H1 (cell line): Measurements from ENCODE around the gene JADE1. TPM values are rescaled to one million over a fixed set of nuclear protein-coding genes. Genes with fewer than 3 reads are reported as not detected.

Experiments used
- CTCF ChIA-PET: fragments of 300-600 bp; sonication (Branson Sonifier 250); formaldehyde crosslinking; loops from one replicate; lab custom pipeline; 2021; ENCODE audit not compliant: partially characterized antibody; lab: Charles Lee
- POLR2A ChIA-PET: fragments of 300-600 bp; sonication (Branson Sonifier 250); formaldehyde crosslinking; loops from one replicate; lab custom pipeline; 2021; ENCODE audit warnings: inconsistent platforms; ENCODE audit not compliant: partially characterized antibody; lab: Charles Lee
- DNase-seq, 2 experiments: peaks; one replicate each; pipeline versions ENCODE4 v3.0.0 to v3.0.0-alpha.2; 2010 to 2022; ENCODE audit warnings: low spot score in 2 of 2, low read depth in 1 of 2, mixed read lengths in 1 of 2
- FAIRE-seq: peaks from 2 replicates; lab custom pipeline; 2011; peaks lifted over from hg19 to GRCh38; lab: Jason Lieb, UNC
- H2AFZ ChIP-seq: 2 replicates; pipeline ENCODE4 v1.8.1; 2012; ENCODE audit warnings: low read length, inconsistent platforms
- H2AK5ac ChIP-seq: 2 replicates; pipeline ENCODE4 v1.6.1; 2013; ENCODE audit warnings: low read depth, low read length
- H2BK120ac ChIP-seq: replicated peaks from 2 replicates; pipeline ENCODE3; 2013; ENCODE audit warnings: low read depth, low read length, inconsistent platforms
- H2BK12ac ChIP-seq: 2 replicates; pipeline ENCODE4 v1.6.1; 2013; ENCODE audit warnings: low read depth, low read length
- H2BK15ac ChIP-seq: 2 replicates; pipeline ENCODE4 v1.6.1; 2013; ENCODE audit warnings: low read length
- H2BK20ac ChIP-seq: 2 replicates; pipeline ENCODE4 v1.6.1; 2013; ENCODE audit warnings: low read length
- H2BK5ac ChIP-seq: 2 replicates; pipeline ENCODE4 v1.6.1; 2013; ENCODE audit warnings: low read depth, low read length
- H3K14ac ChIP-seq: 2 replicates; pipeline ENCODE4 v1.6.1; 2013; ENCODE audit warnings: inconsistent platforms; ENCODE audit not compliant: insufficient read length
- H3K18ac ChIP-seq: 2 replicates; pipeline ENCODE4 v1.6.1; 2013; ENCODE audit warnings: low read length; ENCODE audit errors: extremely low read depth
- H3K23ac ChIP-seq: 2 replicates; pipeline ENCODE4 v1.6.1; 2013; ENCODE audit warnings: inconsistent platforms; ENCODE audit not compliant: insufficient read length
- H3K23me2 ChIP-seq: 2 replicates; pipeline ENCODE4 v1.6.1; 2013; ENCODE audit warnings: low read depth, low read length
- H3K27ac ChIP-seq: 2 replicates; pipeline ENCODE4 v1.6.1; 2011; ENCODE audit warnings: low read depth, low read length, inconsistent platforms
- H3K27me3 ChIP-seq, 4 experiments: replicated peaks in 1 of 4; 1 replicate in 1 of 4; 2 replicates in 3 of 4; pipeline versions ENCODE4 v1.6.1 to v1.8.1; 2011 to 2013; ENCODE audit warnings: low read length in 3 of 4, mild to moderate bottlenecking in 3 of 4, inconsistent platforms in 2 of 4, mixed read lengths in 2 of 4, moderate library complexity in 1 of 4; ENCODE audit not compliant: control insufficient read depth in 3 of 4, insufficient read depth in 3 of 4; ENCODE audit errors: extremely low read depth in 1 of 4
- H3K36me3 ChIP-seq, 4 experiments: 2 replicates each; pipeline versions ENCODE4 v1.6.1 to v1.8.1; 2011 to 2013; ENCODE audit warnings: mild to moderate bottlenecking in 4 of 4, low read length in 3 of 4, moderate library complexity in 2 of 4, control low read depth in 1 of 4, inconsistent platforms in 1 of 4; ENCODE audit not compliant: insufficient read depth in 4 of 4, control insufficient read depth in 2 of 4
- H3K4ac ChIP-seq: replicated peaks from 2 replicates; pipeline ENCODE3; 2013; ENCODE audit warnings: low read length, low read depth, mixed read lengths, inconsistent platforms; ENCODE audit not compliant: insufficient read length
- H3K4me1 ChIP-seq, 4 experiments: replicated peaks in 1 of 4; 1 replicate in 1 of 4; 2 replicates in 3 of 4; pipeline versions ENCODE4 v1.6.1 to v1.8.1; 2011 to 2013; ENCODE audit warnings: low read length in 3 of 4, inconsistent platforms in 2 of 4, mixed read lengths in 1 of 4; ENCODE audit not compliant: insufficient read depth in 4 of 4, control insufficient read depth in 3 of 4
- H3K4me2 ChIP-seq, 2 experiments: 2 replicates each; pipeline versions ENCODE4 v1.6.1 to v1.8.1; 2011 to 2013; ENCODE audit warnings: low read depth in 2 of 2, low read length in 2 of 2, control low read depth in 1 of 2, inconsistent platforms in 1 of 2, mild to moderate bottlenecking in 1 of 2; ENCODE audit not compliant: insufficient read depth in 1 of 2
- H3K4me3 ChIP-seq, 4 experiments: fragments of 200-600, 300-600 bp in 1 of 4; sonication (generic), shearing (Covaris generic), sonication (Bioruptor Twin) in 1 of 4; 2 replicates each; pipeline versions ENCODE4 v1.5.1 to v1.8.1; 2011 to 2016; ENCODE audit warnings: low read length in 4 of 4, low read depth in 3 of 4, control low read depth in 2 of 4, inconsistent platforms in 2 of 4, mild to moderate bottlenecking in 2 of 4, mixed read lengths in 1 of 4, moderate library complexity in 1 of 4; ENCODE audit not compliant: insufficient read depth in 2 of 4; ENCODE audit errors: extremely low read depth in 1 of 4
- H3K56ac ChIP-seq: replicated peaks from 2 replicates; pipeline ENCODE3; 2013; ENCODE audit warnings: low read depth, mild to moderate bottlenecking, mixed read lengths, low read length, inconsistent platforms; ENCODE audit not compliant: insufficient read length
- H3K79me1 ChIP-seq: 2 replicates; pipeline ENCODE4 v1.6.1; 2013; ENCODE audit warnings: low read depth, low read length, control low read depth
- H3K79me2 ChIP-seq, 2 experiments: 2 replicates each; pipeline versions ENCODE4 v1.6.1 to v1.8.1; 2012 to 2013; ENCODE audit warnings: low read length in 2 of 2, mild to moderate bottlenecking in 2 of 2, inconsistent platforms in 1 of 2; ENCODE audit not compliant: insufficient read depth in 2 of 2, control insufficient read depth in 1 of 2
- H3K9ac ChIP-seq, 4 experiments: replicated peaks in 1 of 4; 1 replicate in 1 of 4; 2 replicates in 3 of 4; pipeline versions ENCODE4 v1.6.1 to v1.8.1; 2011 to 2013; ENCODE audit warnings: low read depth in 3 of 4, low read length in 3 of 4, control low read depth in 2 of 4, mild to moderate bottlenecking in 2 of 4, moderate library complexity in 2 of 4, inconsistent platforms in 1 of 4; ENCODE audit errors: extremely low read depth in 1 of 4
- H3K9me3 ChIP-seq, 2 experiments: 2 replicates each; pipeline versions ENCODE4 v1.6.1 to v1.8.1; 2012 to 2013; ENCODE audit warnings: mild to moderate bottlenecking in 2 of 2, moderate library complexity in 2 of 2, control low read depth in 1 of 2, inconsistent platforms in 1 of 2, low read depth in 1 of 2, low read length in 1 of 2, mixed read lengths in 1 of 2; ENCODE audit not compliant: insufficient read depth in 2 of 2
- H4K20me1 ChIP-seq, 2 experiments: replicated peaks in 1 of 2; 2 replicates each; pipeline versions ENCODE3 to v1.8.1; 2011 to 2013; ENCODE audit warnings: inconsistent platforms in 2 of 2, low read length in 2 of 2, mild to moderate bottlenecking in 1 of 2; ENCODE audit not compliant: insufficient read depth in 2 of 2, control insufficient read depth in 1 of 2
- H4K5ac ChIP-seq: 2 replicates; pipeline ENCODE4 v1.6.1; 2013; ENCODE audit warnings: low read length, low read depth, mixed read lengths, inconsistent platforms; ENCODE audit not compliant: insufficient read length
- H4K8ac ChIP-seq: 2 replicates; pipeline ENCODE4 v1.8.0; 2013; ENCODE audit warnings: mild to moderate bottlenecking, moderate library complexity, low read length, inconsistent platforms; ENCODE audit not compliant: insufficient read depth; ENCODE audit errors: extremely low read depth
- H4K91ac ChIP-seq: replicated peaks from 2 replicates; pipeline ENCODE3; 2013; ENCODE audit warnings: low read length, mixed read lengths, inconsistent platforms; ENCODE audit not compliant: insufficient read length
- BACH1 ChIP-seq: IDR thresholded peaks from 2 replicates; pipeline ENCODE4 v1.6.1; 2012; ENCODE audit warnings: low read length, improper control_type of control experiment
- CBX8 ChIP-seq: fragments of 300-800, 300-1000 bp; sonication (generic); IDR thresholded peaks from 2 replicates; pipeline ENCODE4 v1.7.1; 2016; ENCODE audit warnings: low read depth, low read length, borderline replicate concordance
- CEBPB ChIP-seq: IDR thresholded peaks from 2 replicates; pipeline ENCODE4 v1.6.1; 2012; ENCODE audit warnings: low read depth, low read length
- FOSL1 ChIP-seq: IDR thresholded peaks from 2 replicates; pipeline ENCODE4 v1.6.1; 2011; ENCODE audit warnings: mild to moderate bottlenecking, low read depth, low read length, moderate library complexity; ENCODE audit not compliant: insufficient read depth
- GABPA ChIP-seq: IDR thresholded peaks from 2 replicates; pipeline ENCODE4 v1.6.1; 2011; ENCODE audit warnings: mild to moderate bottlenecking, low read length, moderate library complexity, borderline replicate concordance; ENCODE audit not compliant: insufficient read depth
- HDAC6 ChIP-seq: IDR thresholded peaks from one replicate; pipeline ENCODE4 v1.7.1; 2012; ENCODE audit warnings: low read depth, mild to moderate bottlenecking, inconsistent platforms, low read length, moderate library complexity
- NANOG ChIP-seq: IDR thresholded peaks from 2 replicates; pipeline ENCODE4 v1.6.1; 2011; ENCODE audit warnings: low read length, low read depth, mild to moderate bottlenecking, inconsistent platforms; ENCODE audit not compliant: insufficient read depth, poor library complexity, severe bottlenecking
- SRF ChIP-seq: IDR thresholded peaks from 2 replicates; pipeline ENCODE4 v1.6.1; 2011; ENCODE audit warnings: mild to moderate bottlenecking, low read depth, low read length, moderate library complexity
- YY1 ChIP-seq: IDR thresholded peaks from 2 replicates; pipeline ENCODE4 v1.6.1; 2011; ENCODE audit warnings: low read depth, mild to moderate bottlenecking, low read length
- WGBS, 2 experiments: shearing (Covaris generic) in 1 of 2; methylation state at CpG; one replicate each; pipeline versions ENCODE4 v1.1.6 to v1.1.7; 2013 to 2015; ENCODE audit warnings: low lambda C conversion rate in 2 of 2, mixed read lengths in 2 of 2, inconsistent platforms in 1 of 2, low coverage in 1 of 2, missing lambda C conversion rate in 1 of 2; ENCODE audit not compliant: insufficient replicate concordance in 2 of 2, insufficient coverage in 1 of 2, insufficient read length in 1 of 2; ENCODE audit errors: extremely low coverage in 1 of 2, missing lambda C conversion rate in 1 of 2; 5-methylcytosine and 5-hydroxymethylcytosine counted together
- polyA plus RNA-seq, 7 experiments: library from polyadenylated mRNA; depleted of rRNA in 3 of 7; stranded (reverse) in 5 of 7; unstranded in 2 of 7; fragments of >200 nt in 5 of 7; fragments of 200-250 nt in 2 of 7; gene quantifications; 1 replicate in 5 of 7; 2 replicates in 1 of 7; 4 replicates in 1 of 7; pipeline versions ENCODE4 v1.2.1 to v1.2.3, GENCODE V29; 2011 to 2013; ENCODE audit warnings: missing spikeins in 2 of 7, mixed read lengths in 2 of 7
- total RNA-seq: library from RNA; stranded (reverse); fragmentation: NEBNext Ultra II Directional; extraction: Animal tissue kit (Norgen Biotek cat#: 25700); gene quantifications from 2 replicates; pipeline ENCODE4 v1.2.1, GENCODE V29; 2021
- TF ChIP-seq, protein P1 (sequence below), 3 experiments: IDR thresholded peaks; 1 replicate in 2 of 3; 2 replicates in 1 of 3; pipeline versions ENCODE4 v1.5.1 to v1.6.1; 2011; ENCODE audit warnings: low read length in 3 of 3, mild to moderate bottlenecking in 3 of 3, inconsistent platforms in 2 of 3, low read depth in 1 of 3, moderate library complexity in 1 of 3; ENCODE audit not compliant: insufficient read depth in 1 of 3; ENCODE audit errors: control extremely low read depth in 1 of 3

Gene JADE1
- total and polyA plus RNA-seq, 2 of the 8 experiments (the other 6 are each of a cell fraction or from before 2014, with no cell fraction given), result 37.7 to 213 TPM

DNA sequence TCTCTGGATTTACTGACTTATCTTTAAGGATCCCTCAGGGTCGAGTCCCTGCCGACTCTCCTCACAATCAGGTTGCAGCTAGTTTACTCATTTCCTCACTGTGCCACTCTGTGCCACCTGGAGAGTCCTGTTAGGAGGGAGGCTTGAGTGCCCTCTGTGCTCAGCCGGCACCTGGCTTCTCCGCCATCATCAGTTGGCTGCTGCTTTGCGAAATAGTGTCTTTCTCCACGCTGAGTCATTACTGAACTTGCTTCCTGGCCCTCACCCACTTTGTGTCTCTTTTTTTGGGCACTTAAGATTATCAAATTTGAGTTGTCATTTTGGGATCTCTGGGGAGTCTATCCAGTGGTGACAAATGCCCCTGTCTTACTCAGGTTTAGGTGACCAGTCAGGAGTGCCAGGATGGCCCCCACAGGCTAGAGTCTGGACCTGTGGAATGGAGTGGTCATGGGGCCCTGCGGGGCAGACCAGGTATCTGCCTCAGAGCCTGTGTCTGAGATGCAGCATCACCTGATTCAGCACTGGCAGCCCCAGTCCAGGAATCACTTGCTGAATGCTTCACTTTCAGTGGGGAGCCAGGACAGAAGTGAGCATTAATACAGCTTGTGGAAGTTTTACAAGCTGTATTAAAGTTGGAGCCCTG is 37.7 kb downstream of the JADE1 start:
- Histone ChIP-seq H3K4me1 (peaks cover 0 to 7% (median 0%) of the 10 kb centered on the region in 4 experiments; a peak in 3 of 7 replicates), H3K79me2 (peaks cover 21 to 99% of the 10 kb centered on the region in 2 experiments), H2BK5ac (0 out of 2 replicates have a peak overlapping the region, but pooled peaks have one; percentile 5), H3K23ac (no peak overlapping the region), H2AK5ac (no peak overlapping the region), H2BK15ac (no peak overlapping the region), H4K5ac (no peak overlapping the region), H3K4me3 (no peak overlapping the region), H3K4me2 (no peak overlapping the region), H3K9me3 (no peaks in the 10 kb centered on the region), H2BK120ac (no peak overlapping the region), H2AFZ (no peak overlapping the region), H4K8ac (no peak overlapping the region), H3K4ac (no peak overlapping the region), H3K79me1 (peaks cover 25% of the 10 kb centered on the region), H3K27me3 (no peaks in the 10 kb centered on the region), H3K14ac (no peak overlapping the region), H4K20me1 (peaks cover 48 to 49% of the 10 kb centered on the region in 2 experiments), H3K9ac (no peak overlapping the region), H4K91ac (no peak overlapping the region), H2BK20ac (no peak overlapping the region), H3K56ac (no peak overlapping the region), H3K27ac (no peak overlapping the region), H3K23me2 (no peaks in the 10 kb centered on the region), H2BK12ac (no peak overlapping the region), H3K18ac (no peak overlapping the region), H3K36me3 (peaks cover 73 to 100% (median 95%) of the 10 kb centered on the region in 4 experiments)
- WGBS, 2 experiments, result 90% methylated on average over 7 of the region's 7 CpGs; no CpG with 5 or more reads in 1 of the 2 experiments
- ChIA-PET POLR2A (interaction anchor here (21.1 kb wide), 1 partner anchor 11 kb away, joined by 204 read pairs; no protein-coding TSS in a partner anchor), CTCF (interaction anchor here (0.8 kb wide), 1 partner anchor 16 kb away, joined by 3 read pairs; no protein-coding TSS in a partner anchor)
- DNase-seq (no peak), FAIRE-seq (no peak)
- TF ChIP-seq, protein P1, sequence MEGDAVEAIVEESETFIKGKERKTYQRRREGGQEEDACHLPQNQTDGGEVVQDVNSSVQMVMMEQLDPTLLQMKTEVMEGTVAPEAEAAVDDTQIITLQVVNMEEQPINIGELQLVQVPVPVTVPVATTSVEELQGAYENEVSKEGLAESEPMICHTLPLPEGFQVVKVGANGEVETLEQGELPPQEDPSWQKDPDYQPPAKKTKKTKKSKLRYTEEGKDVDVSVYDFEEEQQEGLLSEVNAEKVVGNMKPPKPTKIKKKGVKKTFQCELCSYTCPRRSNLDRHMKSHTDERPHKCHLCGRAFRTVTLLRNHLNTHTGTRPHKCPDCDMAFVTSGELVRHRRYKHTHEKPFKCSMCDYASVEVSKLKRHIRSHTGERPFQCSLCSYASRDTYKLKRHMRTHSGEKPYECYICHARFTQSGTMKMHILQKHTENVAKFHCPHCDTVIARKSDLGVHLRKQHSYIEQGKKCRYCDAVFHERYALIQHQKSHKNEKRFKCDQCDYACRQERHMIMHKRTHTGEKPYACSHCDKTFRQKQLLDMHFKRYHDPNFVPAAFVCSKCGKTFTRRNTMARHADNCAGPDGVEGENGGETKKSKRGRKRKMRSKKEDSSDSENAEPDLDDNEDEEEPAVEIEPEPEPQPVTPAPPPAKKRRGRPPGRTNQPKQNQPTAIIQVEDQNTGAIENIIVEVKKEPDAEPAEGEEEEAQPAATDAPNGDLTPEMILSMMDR (IDR thresholded peaks at IDR 0.05; ENCODE audit: control extremely low read depth in 1 of 3, insufficient read depth in 1 of 3, low read depth in 1 of 3, low read length in 3 of 3), result no peak
- no peak for TF ChIP-seq GABPA
- TF ChIP-seq CBX8, result no peak
- TF ChIP-seq YY1, result no peak
- TF ChIP-seq BACH1, result no peak
- no peak for TF ChIP-seq NANOG
- TF ChIP-seq HDAC6, result no peak
- no peak for TF ChIP-seq SRF
- TF ChIP-seq CEBPB, result no peak
- no peak for TF ChIP-seq FOSL1
